ENCODE data around the gene MIA2.

MIA2 gene

GRCh38 chr14:39383026-39383660 is 149.4 kb downstream of the MIA2 start:
- no peaks in the 10 kb centered on the region for H3K36me3 ChIP-seq (ENCODE audit: control insufficient read depth, insufficient read depth, low read length)
- WGBS, 2 experiments (ENCODE audit: insufficient coverage in 2 of 2): no CpG with 5 or more reads among the region's 1 CpG
- no peaks in the 10 kb centered on the region for H3K9me3 ChIP-seq (ENCODE audit: control insufficient read depth, low read length)
- no peak overlapping the region for H3K4me3 ChIP-seq (ENCODE audit: extremely low read depth, insufficient read depth, low read length, poor library complexity, severe bottlenecking)
- no peaks in the 10 kb centered on the region for H3K4me1 ChIP-seq (ENCODE audit: control insufficient read depth, insufficient read depth, low read length, poor library complexity, severe bottlenecking)
- no peak overlapping the region for H3K27ac ChIP-seq (ENCODE audit: low read depth, low read length, severe bottlenecking)

GRCh38 chr14:39383741-39384140 is 150.0 kb downstream of the MIA2 start:
- no peak overlapping the region for H3K4me3 ChIP-seq (ENCODE audit: extremely low read depth, insufficient read depth, low read length, poor library complexity, severe bottlenecking)
- H3K27ac ChIP-seq (ENCODE audit: low read depth, low read length, severe bottlenecking): no peak overlapping the region
- H3K9me3 ChIP-seq (ENCODE audit: control insufficient read depth, low read length): no peaks in the 10 kb centered on the region
- H3K36me3 ChIP-seq (ENCODE audit: control insufficient read depth, insufficient read depth, low read length): no peaks in the 10 kb centered on the region
- WGBS, 2 experiments (ENCODE audit: insufficient coverage in 2 of 2): 85 to 100% methylated on average over 1 of the region's 1 CpG
- H3K4me1 ChIP-seq (ENCODE audit: control insufficient read depth, insufficient read depth, low read length, poor library complexity, severe bottlenecking): no peaks in the 10 kb centered on the region

GRCh38 chr14:39384177-39384576 is 150.5 kb downstream of the MIA2 start:
- Histone ChIP-seq H3K4me1 (ENCODE audit: control insufficient read depth, insufficient read depth, low read length, poor library complexity, severe bottlenecking) (no peaks in the 10 kb centered on the region), H3K27ac (ENCODE audit: low read depth, low read length, severe bottlenecking) (no peak overlapping the region), H3K4me3 (ENCODE audit: extremely low read depth, insufficient read depth, low read length, poor library complexity, severe bottlenecking) (no peak overlapping the region), H3K9me3 (ENCODE audit: control insufficient read depth, low read length) (no peaks in the 10 kb centered on the region), H3K36me3 (ENCODE audit: control insufficient read depth, insufficient read depth, low read length) (no peaks in the 10 kb centered on the region)
- WGBS, 2 experiments (ENCODE audit: insufficient coverage in 2 of 2): 83 to 85% methylated on average over 1 to 2 of the region's 4 CpGs

- H3K4me3 ChIP-seq (ENCODE audit: extremely low read depth, insufficient read depth, low read length, poor library complexity, severe bottlenecking): no peak overlapping the region
- no peaks in the 10 kb centered on the region for H3K9me3 ChIP-seq (ENCODE audit: control insufficient read depth, low read length)
- no CpG with 5 or more reads among the region's 1 CpG for WGBS, 2 experiments (ENCODE audit: insufficient coverage in 2 of 2)
- no peaks in the 10 kb centered on the region for H3K4me1 ChIP-seq (ENCODE audit: control insufficient read depth, insufficient read depth, low read length, poor library complexity, severe bottlenecking)
- peaks cover 5% of the 10 kb centered on the region for H3K36me3 ChIP-seq (ENCODE audit: control insufficient read depth, insufficient read depth, low read length)
- H3K27ac ChIP-seq (ENCODE audit: low read depth, low read length, severe bottlenecking): no peak overlapping the region
These were observed 159.6 kb downstream of the MIA2 start for GRCh38 chr14:39393289-39393688.

GRCh38 chr14:39395555-39396254 is 162.0 kb downstream of the MIA2 start:
- H3K4me3 ChIP-seq (ENCODE audit: extremely low read depth, insufficient read depth, low read length, poor library complexity, severe bottlenecking): no peak overlapping the region
- H3K4me1 ChIP-seq (ENCODE audit: control insufficient read depth, insufficient read depth, low read length, poor library complexity, severe bottlenecking): no peaks in the 10 kb centered on the region
- peaks cover 11% of the 10 kb centered on the region for H3K36me3 ChIP-seq (ENCODE audit: control insufficient read depth, insufficient read depth, low read length)
- no CpG with 5 or more reads among the region's 4 CpGs for WGBS, 2 experiments (ENCODE audit: insufficient coverage in 2 of 2)
- no peak overlapping the region for H3K27ac ChIP-seq (ENCODE audit: low read depth, low read length, severe bottlenecking)
- H3K9me3 ChIP-seq (ENCODE audit: control insufficient read depth, low read length): no peaks in the 10 kb centered on the region

GRCh38 chr14:39396448-39396847 is 162.7 kb downstream of the MIA2 start:
- Histone ChIP-seq H3K4me3 (ENCODE audit: extremely low read depth, insufficient read depth, low read length, poor library complexity, severe bottlenecking) (no peak overlapping the region), H3K4me1 (ENCODE audit: control insufficient read depth, insufficient read depth, low read length, poor library complexity, severe bottlenecking) (no peaks in the 10 kb centered on the region), H3K27ac (ENCODE audit: low read depth, low read length, severe bottlenecking) (no peak overlapping the region), H3K9me3 (ENCODE audit: control insufficient read depth, low read length) (no peaks in the 10 kb centered on the region), H3K36me3 (ENCODE audit: control insufficient read depth, insufficient read depth, low read length) (peaks cover 16% of the 10 kb centered on the region)

GRCh38 chr14:39398382-39398781 is 164.7 kb downstream of the MIA2 start:
- H3K9me3 ChIP-seq (ENCODE audit: control insufficient read depth, low read length): no peaks in the 10 kb centered on the region
- H3K4me1 ChIP-seq (ENCODE audit: control insufficient read depth, insufficient read depth, low read length, poor library complexity, severe bottlenecking): no peaks in the 10 kb centered on the region
- WGBS, 2 experiments (ENCODE audit: insufficient coverage in 2 of 2): 82 to 97% methylated on average over 2 to 5 of the region's 6 CpGs
- peaks cover 17% of the 10 kb centered on the region for H3K36me3 ChIP-seq (ENCODE audit: control insufficient read depth, insufficient read depth, low read length)
- no peak overlapping the region for H3K27ac ChIP-seq (ENCODE audit: low read depth, low read length, severe bottlenecking)
- no peak overlapping the region for H3K4me3 ChIP-seq (ENCODE audit: extremely low read depth, insufficient read depth, low read length, poor library complexity, severe bottlenecking)

GRCh38 chr14:39406560-39406959 is 172.8 kb downstream of the MIA2 start:
- H3K9me3 ChIP-seq (ENCODE audit: control insufficient read depth, low read length): no peaks in the 10 kb centered on the region
- H3K4me1 ChIP-seq (ENCODE audit: control insufficient read depth, insufficient read depth, low read length, poor library complexity, severe bottlenecking): no peaks in the 10 kb centered on the region
- no peak overlapping the region for H3K27ac ChIP-seq (ENCODE audit: low read depth, low read length, severe bottlenecking)
- H3K4me3 ChIP-seq (ENCODE audit: extremely low read depth, insufficient read depth, low read length, poor library complexity, severe bottlenecking): no peak overlapping the region
- WGBS, 2 experiments (ENCODE audit: insufficient coverage in 2 of 2): 83 to 100% methylated on average over 1 of the region's 3 CpGs
- H3K36me3 ChIP-seq (ENCODE audit: control insufficient read depth, insufficient read depth, low read length): no peaks in the 10 kb centered on the region

GRCh38 chr14:39416072-39416471 is 182.4 kb downstream of the MIA2 start:
- Histone ChIP-seq H3K27ac (ENCODE audit: low read depth, low read length, severe bottlenecking) (no peak overlapping the region), H3K9me3 (ENCODE audit: control insufficient read depth, low read length) (peaks cover 17% of the 10 kb centered on the region), H3K36me3 (ENCODE audit: control insufficient read depth, insufficient read depth, low read length) (peaks cover 5% of the 10 kb centered on the region), H3K4me3 (ENCODE audit: extremely low read depth, insufficient read depth, low read length, poor library complexity, severe bottlenecking) (no peak overlapping the region), H3K4me1 (ENCODE audit: control insufficient read depth, insufficient read depth, low read length, poor library complexity, severe bottlenecking) (no peaks in the 10 kb centered on the region)
- whole genome bisulfite sequencing, 2 experiments (ENCODE audit: insufficient coverage in 2 of 2): no CpG with 5 or more reads among the region's 1 CpG

GRCh38 chr14:39417014-39417413 is 183.3 kb downstream of the MIA2 start:
- H3K4me3 ChIP-seq (ENCODE audit: extremely low read depth, insufficient read depth, low read length, poor library complexity, severe bottlenecking): no peak overlapping the region
- WGBS, 2 experiments (ENCODE audit: insufficient coverage in 2 of 2): 71% methylated on average over 1 of the region's 2 CpGs; no CpG with 5 or more reads in 1 of the 2 experiments
- no peaks in the 10 kb centered on the region for H3K4me1 ChIP-seq (ENCODE audit: control insufficient read depth, insufficient read depth, low read length, poor library complexity, severe bottlenecking)
- peaks cover 5% of the 10 kb centered on the region for H3K36me3 ChIP-seq (ENCODE audit: control insufficient read depth, insufficient read depth, low read length)
- peaks cover 17% of the 10 kb centered on the region for H3K9me3 ChIP-seq (ENCODE audit: control insufficient read depth, low read length)
- no peak overlapping the region for H3K27ac ChIP-seq (ENCODE audit: low read depth, low read length, severe bottlenecking)

- WGBS, 2 experiments (ENCODE audit: insufficient coverage in 2 of 2): no CpG with 5 or more reads among the region's 1 CpG
- Histone ChIP-seq H3K4me1 (ENCODE audit: control insufficient read depth, insufficient read depth, low read length, poor library complexity, severe bottlenecking) (no peaks in the 10 kb centered on the region), H3K36me3 (ENCODE audit: control insufficient read depth, insufficient read depth, low read length) (peaks cover 5% of the 10 kb centered on the region), H3K9me3 (ENCODE audit: control insufficient read depth, low read length) (peaks cover 17% of the 10 kb centered on the region), H3K4me3 (ENCODE audit: extremely low read depth, insufficient read depth, low read length, poor library complexity, severe bottlenecking) (no peak overlapping the region), H3K27ac (ENCODE audit: low read depth, low read length, severe bottlenecking) (no peak overlapping the region)
These were observed 185.6 kb downstream of the MIA2 start for GRCh38 chr14:39419272-39419671.

Measured in mesodermal cell (in vitro differentiated cells).